ACC112 (cell line): ENCODE measurements around the gene SLC13A3.

Experiments
- H2AFZ ChIP-seq: fragments of 200-600 bp; sonication (generic); one replicate; pipeline ENCODE4 v1.6.0; 2017; ENCODE audit warnings: antibody characterized with exemption, low read length; ENCODE audit not compliant: unreplicated experiment
- H3K27ac ChIP-seq: fragments of 200-600 bp; sonication (generic); 2 replicates; pipeline ENCODE4 v1.5.1; 2014; ENCODE audit warnings: low read depth, mild to moderate bottlenecking, antibody characterized with exemption, low read length, moderate library complexity
- H3K27me3 ChIP-seq: fragments of 200-600 bp; sonication (generic); 2 replicates; pipeline ENCODE4 v1.6.1; 2014; ENCODE audit warnings: mild to moderate bottlenecking, antibody characterized with exemption, low read length, moderate library complexity, mixed read lengths; ENCODE audit not compliant: insufficient read depth
- H3K36me3 ChIP-seq: fragments of 200-600 bp; sonication (generic); 2 replicates; pipeline ENCODE4 v1.6.1; 2016; ENCODE audit warnings: mild to moderate bottlenecking, antibody characterized with exemption, low read length, moderate library complexity, mixed read lengths; ENCODE audit not compliant: insufficient read depth
- H3K4me1 ChIP-seq: fragments of 200-600 bp; sonication (generic); one replicate; pipeline ENCODE4 v1.6.1; 2016; ENCODE audit warnings: low read length, mixed read lengths; ENCODE audit not compliant: insufficient read depth, unreplicated experiment, control insufficient read depth
- H3K4me3 ChIP-seq: fragments of 200-600 bp; sonication (generic); 2 replicates; pipeline ENCODE4 v1.5.1; 2014; ENCODE audit warnings: mild to moderate bottlenecking, low read depth, low read length
- H3K79me2 ChIP-seq: fragments of 200-600 bp; sonication (generic); one replicate; pipeline ENCODE4 v1.6.0; 2016; ENCODE audit warnings: low read length; ENCODE audit not compliant: control insufficient read depth, unreplicated experiment, insufficient read depth

The SLC13A3 gene

DNA sequence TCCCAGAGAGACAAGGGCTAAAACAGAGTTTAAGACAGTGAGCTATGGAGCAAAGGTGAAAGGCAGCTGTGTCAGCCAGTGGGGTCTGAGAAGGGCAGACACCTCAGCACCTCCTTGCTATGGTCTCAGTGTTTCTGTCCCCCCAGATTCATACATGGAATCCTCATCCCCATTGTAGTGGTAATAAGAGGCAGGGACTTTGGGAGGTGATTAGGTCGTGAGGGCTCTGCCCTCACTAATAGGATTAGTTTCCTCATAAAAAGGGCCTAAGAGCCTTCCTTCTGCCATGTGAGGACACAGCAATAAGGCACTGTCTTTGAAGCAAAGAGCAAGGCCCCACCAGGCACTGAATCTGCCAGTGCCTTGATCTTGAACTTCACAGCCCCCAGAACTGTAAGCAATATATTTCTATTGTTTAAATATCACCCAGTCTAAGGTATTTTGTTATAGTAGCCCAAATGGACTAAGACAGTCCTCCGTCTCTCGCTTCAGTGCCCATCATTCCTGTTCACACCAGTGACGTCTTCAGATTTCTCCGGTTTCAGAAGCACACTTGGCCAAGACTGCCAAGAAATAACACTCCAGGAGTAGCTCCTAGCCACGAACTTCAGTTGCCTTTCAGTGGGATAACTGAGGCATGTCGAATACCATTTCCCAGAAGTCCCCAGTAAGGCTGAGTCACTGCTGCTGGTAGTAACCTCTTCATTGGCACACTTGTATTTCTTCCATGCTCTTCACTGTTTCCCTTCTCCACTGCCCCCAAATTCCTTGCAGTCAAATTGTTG, 32.8 kb downstream of the SLC13A3 start:
- H3K79me2 ChIP-seq: no peaks in the 10 kb centered on the region
- H3K36me3 ChIP-seq: no peaks in the 10 kb centered on the region
- H3K4me1 ChIP-seq: peaks cover 16% of the 10 kb centered on the region
- no peak overlapping the region for H3K4me3 ChIP-seq
- H2AFZ ChIP-seq: no peak overlapping the region
- H3K27ac ChIP-seq: no peak overlapping the region
- peaks cover 19% of the 10 kb centered on the region; the same call in 1 of the 2 replicates for H3K27me3 ChIP-seq

- Histone ChIP-seq H3K27ac (no peak overlapping the region), H2AFZ (no peak overlapping the region), H3K36me3 (no peaks in the 10 kb centered on the region), H3K4me1 (no peaks in the 10 kb centered on the region), H3K79me2 (no peaks in the 10 kb centered on the region), H3K27me3 (peaks cover 22% of the 10 kb centered on the region), H3K4me3 (no peak overlapping the region)
Observed at GRCh38 chr20:46614503-46614902, 36.8 kb downstream of the SLC13A3 start.

GRCh38 chr20:46610145-46610544, 41.1 kb downstream of the SLC13A3 start:
- Histone ChIP-seq H3K27ac (no peak overlapping the region), H3K4me3 (no peak overlapping the region), H2AFZ (no peak overlapping the region), H3K79me2 (no peaks in the 10 kb centered on the region), H3K4me1 (no peaks in the 10 kb centered on the region), H3K36me3 (no peaks in the 10 kb centered on the region), H3K27me3 (peaks cover 16% of the 10 kb centered on the region; the same call in 1 of the 2 replicates)

GRCh38 chr20:46609043-46609442, 42.2 kb downstream of the SLC13A3 start:
- Histone ChIP-seq H3K36me3 (no peaks in the 10 kb centered on the region), H3K27me3 (peaks cover 6% of the 10 kb centered on the region; the same call in 1 of the 2 replicates)

DNA sequence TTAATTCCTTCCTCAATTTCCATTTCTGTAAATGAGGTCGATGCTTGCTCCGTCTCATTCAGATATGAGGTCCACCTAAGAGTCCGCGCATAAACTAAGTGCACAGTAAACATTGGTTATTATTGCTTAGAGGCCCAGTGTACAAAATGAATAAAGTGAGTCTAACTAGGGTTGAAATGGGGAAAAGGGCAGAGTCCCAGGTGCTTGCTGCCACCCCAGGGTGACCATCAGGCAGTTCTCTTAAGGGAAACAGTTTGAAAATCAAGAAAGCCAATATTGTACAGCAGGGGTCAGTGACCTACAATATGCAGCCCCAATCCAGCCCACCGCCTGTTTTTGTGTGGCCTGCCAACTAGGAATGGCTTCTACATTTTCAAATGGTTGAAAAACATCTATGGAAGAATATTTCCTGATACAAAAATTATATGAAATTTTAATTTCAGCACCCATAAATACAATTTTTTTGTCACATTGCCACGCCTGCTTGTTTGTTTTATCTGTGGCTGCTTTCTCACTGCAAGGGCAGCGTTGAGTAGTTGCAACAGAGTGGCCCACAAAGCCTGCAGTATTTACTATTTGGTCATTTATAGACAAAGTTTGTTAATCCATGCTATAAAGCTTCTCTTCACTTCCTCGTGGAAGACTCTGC, 43.3 kb downstream of the SLC13A3 start:
- Histone ChIP-seq H3K4me1 (no peaks in the 10 kb centered on the region), H3K4me3 (no peak overlapping the region), H3K79me2 (no peaks in the 10 kb centered on the region), H3K36me3 (no peaks in the 10 kb centered on the region), H3K27ac (no peak overlapping the region), H2AFZ (no peak overlapping the region), H3K27me3 (peaks cover 3% of the 10 kb centered on the region; the same call in 1 of the 2 replicates)

More at GRCh38 chr20:46609043-46609442, 42.2 kb downstream of the SLC13A3 start:
- Histone ChIP-seq H3K4me3 (no peak overlapping the region), H3K79me2 (no peaks in the 10 kb centered on the region), H3K27ac (no peak overlapping the region), H3K4me1 (no peaks in the 10 kb centered on the region), H2AFZ (no peak overlapping the region)

- no peak overlapping the region for H2AFZ ChIP-seq
- H3K4me1 ChIP-seq: no peaks in the 10 kb centered on the region
- H3K27ac ChIP-seq: no peak overlapping the region
- H3K4me3 ChIP-seq: no peak overlapping the region
- peaks cover 3% of the 10 kb centered on the region; the same call in 1 of the 2 replicates for H3K27me3 ChIP-seq
- H3K36me3 ChIP-seq: no peaks in the 10 kb centered on the region
- H3K79me2 ChIP-seq: no peaks in the 10 kb centered on the region
Observed at GRCh38 chr20:46607191-46607848, 43.9 kb downstream of the SLC13A3 start.

- H3K36me3 ChIP-seq: no peaks in the 10 kb centered on the region
- no peak overlapping the region for H3K4me3 ChIP-seq
- H3K27ac ChIP-seq: no peak overlapping the region
- no peaks in the 10 kb centered on the region for H3K79me2 ChIP-seq
- peaks cover 3% of the 10 kb centered on the region; the same call in 1 of the 2 replicates for H3K27me3 ChIP-seq
- H2AFZ ChIP-seq: no peak overlapping the region
- no peaks in the 10 kb centered on the region for H3K4me1 ChIP-seq
Observed at GRCh38 chr20:46606817-46607190, 44.5 kb downstream of the SLC13A3 start.

- no peak overlapping the region for H2AFZ ChIP-seq
- no peaks in the 10 kb centered on the region for H3K79me2 ChIP-seq
- H3K4me3 ChIP-seq: no peak overlapping the region
- no peak overlapping the region for H3K27ac ChIP-seq
- no peaks in the 10 kb centered on the region for H3K36me3 ChIP-seq
- no peaks in the 10 kb centered on the region for H3K4me1 ChIP-seq
- peaks cover 3% of the 10 kb centered on the region; the same call in 1 of the 2 replicates for H3K27me3 ChIP-seq
Observed at GRCh38 chr20:46605978-46606816, 45.1 kb downstream of the SLC13A3 start.

GRCh38 chr20:46605181-46605580, 46.1 kb downstream of the SLC13A3 start:
- no peaks in the 10 kb centered on the region for H3K79me2 ChIP-seq
- H3K27ac ChIP-seq: no peak overlapping the region
- H3K4me3 ChIP-seq: no peak overlapping the region
- H3K4me1 ChIP-seq: no peaks in the 10 kb centered on the region
- H2AFZ ChIP-seq: no peak overlapping the region
- H3K27me3 ChIP-seq: peaks cover under 1% of the 10 kb centered on the region; the same call in 1 of the 2 replicates
- no peaks in the 10 kb centered on the region for H3K36me3 ChIP-seq

DNA sequence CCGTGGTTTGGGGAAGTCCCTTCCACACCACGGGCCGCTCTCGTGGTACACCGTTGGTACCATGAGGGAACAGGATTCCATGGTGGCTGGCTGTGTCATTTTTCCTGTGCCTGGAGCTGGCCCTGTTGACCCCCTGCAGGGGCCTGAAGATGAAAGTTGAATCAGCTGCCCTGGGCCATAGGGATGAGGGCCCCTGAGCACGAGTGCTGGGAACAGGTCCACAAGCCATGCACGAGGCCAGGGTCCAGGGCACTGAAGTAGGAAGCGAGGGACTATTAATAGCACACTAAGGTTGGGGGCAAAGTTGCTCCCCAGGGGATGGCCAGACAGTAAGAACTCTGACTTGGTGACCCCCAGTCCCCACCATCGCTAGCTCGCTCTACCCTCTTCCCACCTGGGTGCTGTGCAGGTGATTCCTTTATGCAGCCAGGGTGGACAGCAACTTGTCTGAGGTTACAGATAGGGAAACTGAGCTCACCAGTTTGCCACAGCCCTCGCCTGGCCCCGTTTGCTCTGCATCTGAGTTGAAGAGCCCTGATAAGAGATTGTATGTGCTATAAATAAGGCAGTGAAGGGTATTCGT, 46.6 kb downstream of the SLC13A3 start:
- Histone ChIP-seq H3K36me3 (no peaks in the 10 kb centered on the region), H3K27me3 (no peaks in the 10 kb centered on the region; the same call in 1 of the 2 replicates), H3K27ac (no peak overlapping the region), H2AFZ (no peak overlapping the region), H3K4me1 (no peaks in the 10 kb centered on the region), H3K79me2 (no peaks in the 10 kb centered on the region), H3K4me3 (no peak overlapping the region)
